ENCODE results near the gene ZNF529.

Gene ZNF529

GRCh38 chr19:36577271-36577996, 4.3 kb upstream of the ZNF529 start:
- Histone ChIP-seq H3K27me3 (no peaks in the 10 kb centered on the region), H3K9me3 (no peaks in the 10 kb centered on the region), H3K36me3 (peaks cover 16% of the 10 kb centered on the region), H3K4me3 (ENCODE audit: low read depth, low read length) (no peak overlapping the region), H3K4me1 (no peaks in the 10 kb centered on the region)
- no peak for DNase-seq
- TF ChIP-seq CTCF (IDR thresholded peaks at IDR 0.05; ENCODE audit: low read depth, low read length), result no peak

- peaks cover 21% of the 10 kb centered on the region for H3K36me3 ChIP-seq
- DNase-seq, result no peak
- no peak for TF ChIP-seq CTCF (IDR thresholded peaks at IDR 0.05; ENCODE audit: low read depth, low read length)
- peaks cover under 1% of the 10 kb centered on the region; the same call in 1 of the 2 replicates for H3K9me3 ChIP-seq
- H3K4me1 ChIP-seq, result no peaks in the 10 kb centered on the region
- no peaks in the 10 kb centered on the region for H3K27me3 ChIP-seq
- H3K4me3 ChIP-seq (ENCODE audit: low read depth, low read length), result no peak overlapping the region
Observed at GRCh38 chr19:36574741-36575140, 1.6 kb upstream of the ZNF529 start.

GRCh38 chr19:36573895-36574720, 1.0 kb upstream of the ZNF529 start:
- Histone ChIP-seq H3K4me1 (no peaks in the 10 kb centered on the region), H3K9me3 (peaks cover 4% of the 10 kb centered on the region; the same call in 1 of the 2 replicates), H3K27me3 (no peaks in the 10 kb centered on the region), H3K36me3 (peaks cover 18% of the 10 kb centered on the region), H3K4me3 (ENCODE audit: low read depth, low read length) (peak overlapping the region; percentile 84)
- TF ChIP-seq CTCF (IDR thresholded peaks at IDR 0.05; ENCODE audit: low read depth, low read length), result no peak
- DNase-seq, result no peak

- Histone ChIP-seq H3K36me3 (peaks cover 14% of the 10 kb centered on the region), H3K27me3 (no peaks in the 10 kb centered on the region), H3K4me3 (ENCODE audit: low read depth, low read length) (peak overlapping the region; percentile 84), H3K9me3 (peaks cover 4% of the 10 kb centered on the region; the same call in 1 of the 2 replicates), H3K4me1 (no peaks in the 10 kb centered on the region)
- TF ChIP-seq CTCF (IDR thresholded peaks at IDR 0.05; ENCODE audit: low read depth, low read length), result no peak
- DNase-seq, result no peak
Observed at GRCh38 chr19:36572593-36573019, 486 bp downstream of the ZNF529 start.

GRCh38 chr19:36564391-36564790, 8.7 kb downstream of the ZNF529 start:
- no peak for DNase-seq
- no peak for TF ChIP-seq CTCF (IDR thresholded peaks at IDR 0.05; ENCODE audit: low read depth, low read length)
- peaks cover under 1% of the 10 kb centered on the region; the same call in 1 of the 2 replicates for H3K9me3 ChIP-seq
- H3K4me1 ChIP-seq, result no peaks in the 10 kb centered on the region
- no peak overlapping the region for H3K4me3 ChIP-seq (ENCODE audit: low read depth, low read length)
- H3K27me3 ChIP-seq, result no peaks in the 10 kb centered on the region
- H3K36me3 ChIP-seq, result peaks cover 13% of the 10 kb centered on the region; the same call in 1 of the 2 replicates

All from BE2C (cell line).